ELF-1 (cell line): ENCODE measurements around the gene ARID1B.
A peak's percentile ranks its signal among the peaks of the same experiment; 100 is the strongest.

Experiments used
- DNase-seq: peaks from one replicate; pipeline ENCODE4 v3.0.0-alpha.2; 2016; ENCODE audit warnings: low read depth, low spot score

The ARID1B gene

DNA sequence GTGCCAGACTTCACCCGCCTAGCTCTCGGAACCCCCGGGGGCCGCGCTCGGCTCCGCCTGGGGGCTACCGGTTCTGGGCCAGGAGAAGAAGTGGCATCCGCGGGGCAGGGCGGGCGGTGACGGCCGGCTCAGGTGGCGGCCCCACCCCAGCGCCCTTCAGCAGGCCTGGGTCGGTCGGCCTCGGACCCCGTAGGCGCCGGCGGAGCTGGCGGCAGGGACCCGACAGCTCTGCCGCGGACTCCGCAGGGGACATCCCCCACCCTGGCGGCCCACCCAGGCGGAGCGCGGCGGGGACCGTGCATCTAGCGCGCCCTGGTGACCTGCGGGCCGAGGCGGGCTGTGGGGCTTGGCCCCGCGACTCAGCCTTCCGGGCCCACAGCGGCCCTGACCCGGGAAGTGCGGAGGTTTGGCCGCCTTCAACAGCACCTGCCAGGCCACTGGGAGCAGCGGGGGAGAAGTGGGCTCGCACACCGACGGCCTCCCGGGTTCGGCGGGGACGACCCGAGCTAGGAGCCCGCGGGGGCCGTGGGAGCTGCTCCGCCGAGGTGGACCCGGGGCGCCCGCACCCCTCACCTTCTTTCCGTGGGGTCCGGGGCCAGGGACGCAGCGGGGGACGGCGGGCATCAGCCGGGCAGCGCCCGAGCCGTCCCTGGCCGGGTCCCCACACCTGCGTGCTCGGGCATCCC lies 459.0 kb downstream of the ARID1B start:
- peak; percentile 19 for DNase-seq

DNA sequence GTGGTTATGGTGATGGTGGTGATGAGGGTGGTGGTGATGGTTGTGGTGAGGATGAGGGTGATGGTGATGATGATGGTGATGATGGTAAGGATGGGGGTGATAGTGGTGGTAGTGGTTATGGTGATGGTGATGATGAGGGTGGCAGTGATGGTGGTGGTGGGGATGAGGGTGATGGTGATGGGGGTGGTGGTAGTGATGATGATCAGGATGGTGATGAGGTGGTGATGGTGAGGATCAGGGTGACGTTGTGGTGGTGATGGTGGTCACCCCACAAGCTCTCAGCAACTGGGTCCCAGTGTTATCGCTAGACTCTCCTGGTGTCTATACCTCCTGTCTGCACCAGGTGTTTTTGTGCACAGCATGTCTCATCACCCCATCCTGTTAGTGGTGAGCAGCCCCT lies 461.2 kb downstream of the ARID1B start:
- no peak for DNase-seq

DNA sequence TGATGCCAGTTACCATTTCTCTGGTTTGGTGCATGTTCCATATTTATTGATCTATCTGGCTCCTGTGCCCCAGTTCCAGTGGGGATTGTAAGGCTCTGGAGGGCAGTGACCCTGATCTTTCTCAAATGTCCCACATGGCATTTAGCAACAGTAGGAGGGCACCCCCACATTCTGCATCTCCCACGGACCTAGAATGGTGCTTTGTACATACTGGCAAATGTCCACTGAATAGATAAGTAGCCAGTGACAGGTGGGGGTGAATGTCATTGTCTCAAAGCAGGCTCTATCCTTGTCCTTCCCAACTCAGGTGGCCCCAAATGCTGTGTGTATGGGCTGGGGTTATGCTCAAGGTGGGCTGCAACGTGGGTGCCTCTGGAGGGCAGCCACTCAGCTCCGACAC lies 462.0 kb downstream of the ARID1B start:
- no peak for DNase-seq

DNA sequence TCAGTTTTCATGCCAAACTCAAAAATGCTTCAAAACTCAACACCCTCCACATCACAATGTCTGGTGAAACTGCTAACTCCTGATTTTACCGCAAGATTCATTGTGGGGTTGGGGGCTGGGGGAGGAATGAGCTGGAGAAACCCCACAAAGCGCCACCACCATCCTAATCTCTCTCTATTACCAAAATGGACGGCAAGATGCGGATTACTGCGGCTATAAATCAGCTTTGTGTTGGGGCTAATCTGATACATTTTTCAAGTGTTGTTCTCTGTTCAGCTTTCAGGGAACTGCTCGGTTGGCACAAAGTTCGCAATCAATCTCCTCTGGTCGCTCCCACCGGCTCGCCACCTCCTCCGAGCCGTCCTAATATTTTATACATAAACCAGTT lies 462.5 kb downstream of the ARID1B start:
- no peak for DNase-seq

DNA sequence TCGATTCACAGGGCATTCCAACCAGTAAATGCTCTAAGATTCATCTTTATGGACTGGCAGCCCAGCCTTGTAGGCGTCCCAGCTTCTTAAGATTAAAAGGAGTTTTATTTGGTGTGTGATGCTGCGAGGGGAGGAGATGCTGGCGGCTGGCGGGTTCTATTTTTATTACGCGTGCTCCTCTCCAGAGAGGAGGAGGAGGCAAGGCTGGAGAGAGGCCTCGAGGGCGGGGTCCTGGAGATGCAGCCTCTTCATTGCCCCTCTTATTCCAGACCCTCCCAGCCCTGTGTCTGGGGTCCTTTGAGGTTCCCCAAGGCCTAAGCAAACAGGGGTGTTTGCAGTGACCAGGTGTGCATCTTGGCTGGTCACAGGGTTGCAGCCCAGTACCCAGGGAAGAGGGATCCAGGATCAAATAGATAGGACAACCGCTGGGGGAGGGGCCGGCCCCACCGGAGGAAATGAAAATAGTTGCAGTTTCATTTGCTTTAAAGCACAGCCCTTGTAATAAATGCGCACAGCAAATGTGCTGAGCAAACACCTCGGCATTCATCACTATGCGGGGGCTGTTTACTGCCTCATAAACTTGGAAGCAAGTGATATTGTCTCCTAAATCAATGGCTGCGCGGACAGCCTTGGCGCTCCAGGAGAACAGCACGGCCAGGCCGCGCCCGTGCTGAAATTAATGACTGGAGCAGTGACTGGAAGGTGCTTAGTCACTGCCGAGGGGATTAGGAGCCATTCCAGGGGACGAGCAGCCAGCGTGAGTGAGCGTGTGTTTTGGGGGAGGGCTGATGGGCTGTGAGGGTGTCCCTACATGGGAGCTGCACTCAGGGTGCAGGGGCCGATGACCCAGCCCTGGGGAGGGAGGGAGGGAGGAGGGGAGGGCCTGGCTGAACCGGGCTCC lies 463.1 kb downstream of the ARID1B start:
- DNase-seq, result peak; percentile 54

DNA sequence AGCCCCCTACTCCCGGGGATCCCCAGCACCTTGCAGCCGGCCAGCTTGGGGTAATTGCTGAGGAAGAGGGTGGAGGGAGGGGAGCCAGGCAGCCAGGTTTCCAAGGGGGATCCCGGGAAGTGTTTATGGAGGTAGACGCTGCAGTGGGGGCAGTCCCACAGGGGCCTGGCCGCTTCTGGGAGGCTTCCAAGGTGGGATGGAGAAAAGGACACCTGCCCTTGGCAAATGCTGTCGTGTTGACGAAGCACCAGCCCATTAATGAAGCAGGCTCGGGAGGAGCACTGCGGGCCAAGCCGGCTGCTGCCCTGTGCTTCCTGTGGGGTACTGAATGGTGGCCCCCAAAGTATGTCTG lies 463.8 kb downstream of the ARID1B start:
- no peak for DNase-seq

DNA sequence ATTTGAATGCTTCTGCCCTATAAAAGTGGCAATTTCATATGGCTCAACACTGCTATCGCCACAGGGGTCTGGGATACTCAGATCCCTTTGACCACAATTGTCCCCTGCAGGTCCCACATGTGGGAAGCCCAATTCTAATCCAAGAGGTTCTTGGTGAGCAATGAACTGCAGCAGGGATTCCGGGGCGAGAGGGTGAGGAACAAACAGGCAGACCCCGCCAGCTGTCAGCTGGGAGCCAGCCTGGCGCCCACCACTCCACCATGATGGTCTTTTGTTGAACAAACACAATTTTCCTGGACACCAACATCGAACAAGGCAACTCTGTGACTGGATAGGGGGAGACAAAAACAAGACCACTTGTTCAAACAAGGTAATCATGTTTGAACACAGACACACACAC lies 465.6 kb downstream of the ARID1B start:
- no peak for DNase-seq

DNA sequence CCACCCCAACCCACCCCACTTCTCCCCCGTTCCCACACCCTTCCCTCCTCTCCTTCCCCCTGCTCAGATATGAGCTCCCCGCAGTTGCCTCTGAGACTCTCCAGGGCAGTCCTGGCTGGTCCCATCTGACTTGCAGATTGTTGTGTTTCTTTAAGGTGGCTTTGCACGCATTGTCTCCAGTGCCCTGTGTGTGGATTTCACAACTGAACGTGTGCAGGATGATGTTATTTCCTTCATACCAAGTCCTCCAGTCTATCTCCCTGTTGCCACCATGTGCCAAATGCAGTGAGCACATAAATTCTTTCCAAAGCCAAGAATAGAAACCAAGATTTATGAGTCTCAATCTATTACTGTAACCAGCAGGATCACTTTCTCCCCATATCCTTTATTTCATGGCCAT lies 467.0 kb downstream of the ARID1B start:
- no peak for DNase-seq

DNA sequence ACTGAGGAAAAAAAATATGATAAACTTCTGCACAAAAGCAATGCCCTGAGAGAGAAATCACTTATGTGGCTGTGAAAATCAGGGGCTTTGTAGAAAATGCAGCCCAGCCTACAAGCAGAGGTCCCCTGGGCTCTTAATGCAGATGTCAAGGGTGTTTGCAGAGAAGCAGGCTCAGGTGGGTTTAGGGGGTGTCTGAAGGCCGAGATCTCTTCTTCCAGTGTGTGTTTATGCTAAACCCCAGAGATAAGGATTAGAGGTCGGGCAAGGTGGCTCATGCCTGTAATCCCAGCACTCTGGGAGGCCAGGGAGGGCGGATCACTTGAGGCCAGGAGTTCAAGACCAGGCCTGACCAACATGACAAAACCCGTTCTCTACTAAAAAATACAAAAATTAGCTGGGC lies 467.6 kb downstream of the ARID1B start:
- DNase-seq, result no peak

DNA sequence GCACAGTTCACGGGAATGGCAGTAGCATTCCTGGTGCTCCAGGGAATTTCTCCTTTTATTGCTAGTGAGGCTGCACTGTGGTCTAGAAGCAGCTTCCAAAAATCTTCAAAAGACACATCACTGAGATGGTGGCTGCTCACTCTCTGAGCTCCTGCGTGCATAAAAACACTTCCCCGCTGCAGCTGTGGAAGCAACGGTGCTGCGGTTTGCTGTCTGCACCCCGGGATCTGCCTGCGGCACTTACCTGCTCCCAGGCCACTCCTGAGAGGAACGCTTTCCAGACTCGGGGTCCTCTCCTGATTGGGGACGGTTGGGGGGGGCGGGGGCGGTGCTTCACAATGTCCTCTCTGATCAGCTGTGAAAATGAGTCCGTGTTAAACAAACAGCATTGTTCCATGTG lies 468.3 kb downstream of the ARID1B start:
- no peak for DNase-seq

DNA sequence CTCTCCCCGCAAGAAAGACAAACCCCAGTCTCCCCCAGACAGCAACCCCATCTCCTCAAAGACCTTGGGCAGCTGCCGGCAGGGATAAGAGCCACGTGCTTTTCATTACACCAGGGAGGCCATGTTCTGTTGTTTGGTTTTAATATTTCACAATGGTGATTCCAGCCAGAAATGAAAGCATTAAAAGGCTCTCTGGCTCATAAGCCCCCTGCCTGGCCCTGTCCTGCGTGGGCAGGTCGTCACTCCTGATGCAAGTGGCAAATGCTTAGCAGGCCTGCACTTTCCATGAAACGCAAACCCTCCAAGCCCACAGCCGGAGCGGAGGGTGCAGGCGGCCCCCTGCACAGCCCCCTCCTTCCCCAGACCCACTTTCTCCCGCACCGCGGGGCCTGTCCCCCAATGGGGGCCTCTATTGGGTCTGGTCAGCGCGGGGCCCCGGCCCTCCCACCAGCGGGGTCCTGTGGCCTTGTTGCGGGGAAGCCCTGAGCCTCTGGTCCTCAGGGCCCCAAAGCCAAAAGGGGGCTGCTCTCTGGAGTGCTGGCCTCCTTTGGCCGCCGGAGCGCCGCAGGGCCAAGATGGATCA lies 469.0 kb downstream of the ARID1B start:
- no peak for DNase-seq

DNA sequence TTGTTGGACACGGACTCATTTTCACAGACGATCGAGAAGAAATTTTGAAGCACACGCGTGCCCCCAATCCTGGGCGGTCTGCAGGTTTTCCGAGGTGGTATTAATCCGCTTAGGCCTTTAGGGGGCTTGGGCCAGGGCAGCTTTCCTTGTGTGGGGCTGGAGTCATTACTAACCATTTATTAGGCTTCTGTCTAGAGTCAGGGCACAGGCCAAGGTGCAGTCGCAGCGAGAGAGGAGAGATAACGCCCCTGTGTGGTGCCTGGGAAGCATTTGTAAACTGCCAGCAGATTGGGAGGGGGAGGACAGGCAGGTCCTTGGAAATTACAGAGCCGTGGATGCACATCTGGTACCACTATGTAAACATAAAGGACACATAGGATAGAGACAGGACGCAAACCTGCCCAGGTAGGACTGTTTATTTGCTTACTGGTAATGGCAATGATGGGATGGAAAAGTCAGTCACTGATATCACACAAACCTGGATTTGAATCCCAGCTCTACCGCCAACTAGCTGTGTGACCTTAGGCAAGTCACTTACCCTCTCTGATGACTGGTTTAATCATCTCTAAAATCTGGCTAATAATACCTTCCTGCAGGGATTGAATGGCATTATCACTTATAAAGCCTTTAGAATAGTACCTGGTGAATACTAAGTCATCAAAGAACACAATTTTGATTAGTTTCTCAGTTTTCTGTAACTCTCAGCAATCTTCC lies 469.8 kb downstream of the ARID1B start:
- DNase-seq, result peak; percentile 22

DNA sequence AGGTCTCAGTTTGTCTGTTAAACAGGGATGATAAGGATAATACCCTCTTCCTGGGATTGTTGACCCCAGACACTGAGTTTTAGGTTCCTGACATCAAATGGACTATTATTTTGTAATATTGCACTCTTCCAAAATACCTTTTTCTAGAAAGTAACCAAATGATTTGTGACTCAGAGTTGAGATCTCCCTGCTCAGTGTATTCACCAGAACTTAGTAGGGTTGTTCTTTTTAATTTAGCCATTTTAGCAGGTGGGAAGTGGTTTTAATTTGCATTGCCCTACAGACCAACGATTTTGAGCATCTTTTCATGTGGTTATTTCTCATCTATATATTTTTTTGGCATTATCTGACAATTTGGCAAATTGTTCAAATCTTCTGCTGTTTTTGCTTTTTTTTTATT lies 471.1 kb downstream of the ARID1B start:
- no peak for DNase-seq

DNA sequence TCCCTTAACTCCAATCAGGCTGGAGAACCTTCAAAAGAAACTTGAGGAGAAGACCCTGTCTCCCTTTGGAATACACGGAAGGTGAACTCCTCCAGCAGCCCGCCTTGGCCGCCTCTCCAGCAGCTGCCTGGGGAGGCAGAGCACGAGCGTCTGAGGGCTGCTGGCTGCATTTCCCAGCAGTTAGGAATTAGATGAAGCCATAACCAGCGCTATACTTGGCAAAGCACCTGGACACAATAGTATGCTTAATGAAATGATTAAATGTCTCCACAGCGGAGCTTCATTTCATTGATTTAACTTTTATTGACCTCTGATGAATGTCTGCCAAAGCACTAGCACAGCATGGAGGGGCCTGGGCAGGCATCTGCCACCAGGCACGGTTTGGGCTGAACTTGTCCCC lies 472.6 kb downstream of the ARID1B start:
- no peak for DNase-seq

DNA sequence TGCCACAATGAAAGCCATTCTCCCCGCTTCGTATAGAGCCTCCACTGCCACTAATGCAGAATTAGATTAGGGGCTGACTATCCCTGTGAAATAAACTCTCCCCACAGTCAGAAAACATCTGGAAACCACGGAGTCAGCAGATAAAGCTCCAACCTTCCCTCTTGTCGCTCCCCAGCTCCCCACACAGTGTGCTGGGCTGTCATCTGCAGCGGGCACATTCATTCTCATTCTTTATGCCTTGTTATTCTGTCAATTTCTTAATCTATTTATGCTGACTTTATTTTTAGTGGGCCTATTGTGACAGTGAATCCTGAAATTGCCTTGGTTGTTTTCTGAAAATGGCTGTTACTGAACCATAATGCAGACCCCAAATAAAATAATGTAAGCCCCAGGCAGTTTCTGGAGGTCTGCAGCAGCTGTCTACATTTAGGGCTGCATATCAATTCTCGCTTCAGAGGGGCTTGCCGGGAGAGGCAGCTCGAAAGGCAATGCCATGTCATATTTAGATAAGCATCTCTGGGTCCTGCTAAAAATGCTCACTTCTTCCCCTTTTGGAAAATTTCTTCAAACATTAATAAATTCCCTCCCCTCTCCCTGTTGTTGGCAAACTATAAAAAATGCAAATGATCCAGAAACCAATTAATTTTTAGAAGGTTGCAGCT lies 474.5 kb downstream of the ARID1B start:
- DNase-seq, result no peak

DNA sequence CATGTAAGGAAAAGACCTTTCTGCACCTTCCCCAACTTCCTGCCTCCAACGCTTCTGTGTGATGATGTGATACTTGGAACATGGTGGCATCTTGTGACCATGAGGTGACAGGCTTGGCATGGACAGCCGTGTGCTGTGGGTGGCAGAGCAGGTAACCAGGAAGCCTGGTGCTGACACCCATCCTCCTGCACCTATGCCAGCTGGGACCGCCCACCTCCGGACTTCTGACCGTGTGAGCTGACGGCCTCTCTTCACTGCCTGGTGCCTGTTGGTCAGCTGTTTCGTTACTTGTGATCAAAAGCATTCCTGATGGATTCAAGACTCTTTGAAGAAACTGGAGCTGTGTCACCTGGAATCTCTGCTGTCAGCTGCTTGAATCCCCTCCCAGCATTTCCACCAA lies 475.8 kb downstream of the ARID1B start:
- peak; percentile 48 for DNase-seq

DNA sequence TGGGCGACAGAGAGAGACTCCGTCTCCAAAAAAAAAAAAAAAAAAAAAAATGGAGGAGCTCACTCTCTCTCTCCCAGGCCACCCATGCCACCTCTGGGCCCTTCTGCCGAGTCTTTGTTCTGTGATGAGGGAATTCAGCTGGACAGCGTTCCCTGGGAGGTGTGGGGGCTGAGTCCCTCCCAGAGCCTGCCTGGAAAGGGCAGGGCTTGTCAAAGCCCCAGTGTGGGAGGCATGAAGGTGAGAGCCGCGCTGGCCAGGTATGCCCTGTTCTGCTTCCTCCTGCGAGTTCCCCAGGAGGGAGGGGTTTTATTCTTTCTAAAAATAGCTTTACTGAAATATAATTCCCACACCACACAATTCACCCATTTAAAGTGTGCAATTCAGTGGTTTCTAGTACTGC lies 476.5 kb downstream of the ARID1B start:
- no peak for DNase-seq

DNA sequence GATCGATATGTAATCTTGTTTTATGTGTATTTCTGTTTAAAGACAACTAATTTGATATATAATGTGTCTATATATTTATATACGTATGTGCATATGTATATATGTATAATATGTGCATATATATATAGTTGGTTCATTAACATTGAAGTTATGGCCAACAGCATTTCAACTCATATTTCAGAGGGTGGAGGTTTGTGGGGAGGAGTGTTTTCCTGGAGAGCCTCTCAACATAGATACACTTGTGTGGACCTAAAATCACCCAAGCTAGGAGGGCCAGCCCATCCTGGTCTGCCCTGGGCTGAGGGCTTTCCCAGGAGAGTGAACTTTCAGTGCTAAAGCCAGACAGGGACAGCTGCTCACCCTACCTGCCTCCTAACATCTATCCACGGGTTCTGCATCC lies 477.4 kb downstream of the ARID1B start:
- DNase-seq, result no peak

DNA sequence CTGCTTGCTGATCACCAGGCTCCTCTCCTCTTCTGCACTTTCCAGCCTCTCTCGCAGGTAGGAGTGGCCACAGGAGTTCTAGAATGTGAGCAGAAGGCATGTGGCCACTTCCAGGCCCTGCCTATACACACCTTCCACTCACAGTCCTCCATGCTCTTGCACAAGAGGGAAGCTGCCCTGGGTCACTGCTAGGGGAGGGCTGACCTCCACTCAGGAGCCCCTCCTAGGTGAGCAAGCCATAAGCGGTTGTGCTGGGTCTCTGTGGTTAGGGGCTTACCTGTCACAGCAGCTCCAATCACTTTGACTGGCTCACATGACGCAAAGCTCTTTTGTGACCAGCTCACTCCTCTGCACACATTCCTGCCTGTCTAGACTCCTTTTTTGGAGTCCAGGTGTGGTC lies 477.9 kb downstream of the ARID1B start:
- no peak for DNase-seq

DNA sequence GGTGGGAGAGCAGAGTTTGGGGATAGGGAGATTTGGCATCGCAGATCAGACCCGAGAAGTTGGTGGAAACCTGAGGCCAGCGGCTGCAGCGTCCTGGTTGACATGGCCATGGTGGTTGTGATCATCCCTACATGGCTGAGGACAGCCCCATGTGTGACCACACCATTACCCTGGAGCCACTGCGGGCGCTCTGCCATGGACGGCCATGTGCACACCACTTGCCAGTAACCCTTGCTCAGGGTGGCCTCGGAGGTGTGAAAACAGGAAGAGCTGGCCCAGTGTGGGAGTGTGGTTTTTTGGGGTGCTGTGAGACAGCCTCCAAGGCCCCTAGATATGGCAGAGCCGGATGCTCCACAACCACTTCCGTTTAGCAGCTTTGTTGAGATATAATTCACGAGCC lies 481.7 kb downstream of the ARID1B start:
- DNase-seq, result no peak

DNA sequence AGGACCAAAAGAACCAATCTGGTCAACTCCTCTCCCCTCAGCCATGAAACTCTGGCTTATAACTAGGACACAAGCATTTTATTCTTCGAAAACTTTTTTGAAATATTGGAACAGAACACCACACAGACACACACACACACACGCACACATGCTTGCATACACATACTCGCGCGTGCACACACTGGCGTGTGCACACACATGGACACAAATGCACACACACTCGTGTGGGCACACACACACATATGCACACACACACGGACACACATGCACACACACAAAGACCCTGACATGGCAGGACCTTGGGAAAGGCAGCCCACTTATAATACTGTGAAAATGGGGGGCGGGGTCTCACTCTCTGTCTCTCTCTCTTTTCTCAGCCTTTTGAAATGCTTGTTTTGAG lies 482.3 kb downstream of the ARID1B start:
- no peak for DNase-seq
